ENCODE measurements around the gene CYB561D1. TPM values are rescaled to one million over a fixed set of nuclear protein-coding genes. Genes with fewer than 3 reads are reported as not detected.

CYB561D1 gene
- total RNA-seq, 1 experiment from 2014 or later: 5.7 TPM

DNA sequence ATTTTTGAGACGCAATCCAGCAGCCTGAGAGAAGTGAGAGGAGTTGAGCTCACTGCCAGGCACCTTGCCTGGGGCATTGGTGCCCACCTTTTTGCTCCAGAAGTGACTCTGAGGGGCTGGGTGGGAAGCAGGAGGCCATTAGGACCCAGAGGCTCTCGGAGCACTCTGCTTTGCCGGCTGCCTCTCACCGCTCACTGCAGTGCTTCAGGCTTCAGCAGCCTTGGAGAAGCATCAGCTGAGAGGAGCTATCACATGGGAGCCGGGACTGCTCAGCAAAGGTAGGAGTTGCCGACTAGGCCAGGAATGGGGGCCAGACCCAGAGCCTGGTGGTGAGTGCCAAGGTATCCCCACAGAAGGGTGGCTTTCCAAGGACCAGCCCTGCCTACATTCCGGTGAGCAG is 45.8 kb downstream of the CYB561D1 start, which contains the start of gene GPR61:
Gene GPR61, plus strand, starts transcription at position 197 of the 400 bp plus-strand sequence. CDS start 3,151 bp downstream, outside the sequence.
- ChIA-PET POLR2A (ENCODE audit: low non-redundant PET) (no interaction called here), CTCF (interaction anchor here (0.6 kb wide), 1 partner anchor 239 kb away, joined by 7 read pairs; no protein-coding TSS in a partner anchor)
- BruUV-seq (replicated peaks): no TSS peak
- no peaks in the 10 kb centered on the region for H3K9me3 ChIP-seq (ENCODE audit: low read depth, low read length, poor library complexity, severe bottlenecking)
- DNase-seq (ENCODE audit: low spot score): no peak
- H3K4me1 ChIP-seq (ENCODE audit: insufficient read depth, low read length, poor library complexity, severe bottlenecking): no peaks in the 10 kb centered on the region
- TF ChIP-seq EZH2 (IDR thresholded peaks at IDR 0.05; ENCODE audit: borderline replicate concordance, low read depth, low read length, poor library complexity, severe bottlenecking): no peak
- TF ChIP-seq, protein P1, sequence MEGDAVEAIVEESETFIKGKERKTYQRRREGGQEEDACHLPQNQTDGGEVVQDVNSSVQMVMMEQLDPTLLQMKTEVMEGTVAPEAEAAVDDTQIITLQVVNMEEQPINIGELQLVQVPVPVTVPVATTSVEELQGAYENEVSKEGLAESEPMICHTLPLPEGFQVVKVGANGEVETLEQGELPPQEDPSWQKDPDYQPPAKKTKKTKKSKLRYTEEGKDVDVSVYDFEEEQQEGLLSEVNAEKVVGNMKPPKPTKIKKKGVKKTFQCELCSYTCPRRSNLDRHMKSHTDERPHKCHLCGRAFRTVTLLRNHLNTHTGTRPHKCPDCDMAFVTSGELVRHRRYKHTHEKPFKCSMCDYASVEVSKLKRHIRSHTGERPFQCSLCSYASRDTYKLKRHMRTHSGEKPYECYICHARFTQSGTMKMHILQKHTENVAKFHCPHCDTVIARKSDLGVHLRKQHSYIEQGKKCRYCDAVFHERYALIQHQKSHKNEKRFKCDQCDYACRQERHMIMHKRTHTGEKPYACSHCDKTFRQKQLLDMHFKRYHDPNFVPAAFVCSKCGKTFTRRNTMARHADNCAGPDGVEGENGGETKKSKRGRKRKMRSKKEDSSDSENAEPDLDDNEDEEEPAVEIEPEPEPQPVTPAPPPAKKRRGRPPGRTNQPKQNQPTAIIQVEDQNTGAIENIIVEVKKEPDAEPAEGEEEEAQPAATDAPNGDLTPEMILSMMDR (conservative IDR thresholded peaks at IDR 0.05; ENCODE audit: low read depth, low read length): no peak
- no peaks in the 10 kb centered on the region for H3K36me3 ChIP-seq (ENCODE audit: insufficient read depth, low read length, poor library complexity, severe bottlenecking)
- no peak within 1 kb of the TSS for H3K4me3 ChIP-seq (ENCODE audit: low read depth, low read length, poor library complexity, severe bottlenecking)
- intact Hi-C loops (cut with micrococcal nuclease; ENCODE audit: unreplicated experiment): no loop called here
- H3K27ac ChIP-seq (ENCODE audit: low read depth, low read length, poor library complexity, severe bottlenecking): no peak within 1 kb of the TSS
- no peaks in the 10 kb centered on the region for H3K27me3 ChIP-seq (replicated peaks; ENCODE audit: insufficient read depth, low read depth, low read length, poor library complexity)

DNA sequence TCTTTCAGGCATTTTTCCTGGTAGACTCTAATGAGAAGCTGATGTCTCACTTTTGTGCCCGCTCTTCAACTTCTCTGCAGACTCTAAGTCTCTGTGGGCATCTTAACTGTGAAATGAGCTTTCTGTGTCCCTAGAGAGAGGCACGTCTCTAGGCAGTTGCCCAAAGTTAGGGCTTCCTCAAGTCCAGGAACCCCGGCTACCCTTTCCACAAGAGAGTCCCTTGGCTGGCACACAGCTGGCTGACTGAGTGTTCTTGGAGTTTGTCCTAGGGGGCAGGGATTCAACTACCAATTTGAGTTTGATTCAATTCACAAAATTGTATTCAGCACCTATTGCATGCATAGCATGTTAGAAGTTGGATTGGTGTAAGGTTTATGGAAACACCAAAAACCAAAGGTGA is 47.2 kb downstream of the CYB561D1 start:
- H3K9me3 ChIP-seq (ENCODE audit: low read depth, low read length, poor library complexity, severe bottlenecking): no peaks in the 10 kb centered on the region
- no TSS peak for BruUV-seq (replicated peaks)
- no peak for DNase-seq (ENCODE audit: low spot score)
- H3K36me3 ChIP-seq (ENCODE audit: insufficient read depth, low read length, poor library complexity, severe bottlenecking): no peaks in the 10 kb centered on the region
- intact Hi-C loops (cut with micrococcal nuclease; ENCODE audit: unreplicated experiment): no loop called here
- ChIA-PET CTCF (no interaction called here), POLR2A (ENCODE audit: low non-redundant PET) (no interaction called here)
- H3K4me1 ChIP-seq (ENCODE audit: insufficient read depth, low read length, poor library complexity, severe bottlenecking): no peaks in the 10 kb centered on the region
- H3K4me3 ChIP-seq (ENCODE audit: low read depth, low read length, poor library complexity, severe bottlenecking): no peak overlapping the region
- no peak overlapping the region for H3K27ac ChIP-seq (ENCODE audit: low read depth, low read length, poor library complexity, severe bottlenecking)
- no peak for TF ChIP-seq EZH2 (IDR thresholded peaks at IDR 0.05; ENCODE audit: borderline replicate concordance, low read depth, low read length, poor library complexity, severe bottlenecking)
- TF ChIP-seq, protein P1 (conservative IDR thresholded peaks at IDR 0.05; ENCODE audit: low read depth, low read length): no peak
- no peaks in the 10 kb centered on the region for H3K27me3 ChIP-seq (replicated peaks; ENCODE audit: insufficient read depth, low read depth, low read length, poor library complexity)

DNA sequence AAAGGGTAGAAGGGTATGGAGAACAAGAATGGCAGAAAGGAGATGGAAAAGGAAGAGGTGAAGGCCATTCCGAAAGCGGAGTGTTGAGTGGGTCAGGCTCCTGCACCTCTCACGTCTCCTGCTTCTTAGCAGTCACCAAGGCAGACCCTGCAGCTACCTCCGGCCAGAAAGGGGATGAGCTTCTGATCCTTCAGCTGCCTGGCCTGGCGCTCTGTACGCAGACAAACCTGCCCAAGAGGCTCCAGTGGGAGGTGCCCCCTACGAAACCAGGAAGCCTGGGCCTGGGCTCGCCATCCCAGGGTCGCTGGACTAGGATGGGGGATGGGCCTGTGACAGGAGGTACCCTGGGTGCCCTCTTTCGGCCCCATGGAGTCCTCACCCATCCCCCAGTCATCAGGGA is 48.8 kb downstream of the CYB561D1 start:
- H3K9me3 ChIP-seq (ENCODE audit: low read depth, low read length, poor library complexity, severe bottlenecking): no peaks in the 10 kb centered on the region
- no peak overlapping the region for H3K4me3 ChIP-seq (ENCODE audit: low read depth, low read length, poor library complexity, severe bottlenecking)
- H3K27me3 ChIP-seq (replicated peaks; ENCODE audit: insufficient read depth, low read depth, low read length, poor library complexity): no peaks in the 10 kb centered on the region
- no peaks in the 10 kb centered on the region for H3K36me3 ChIP-seq (ENCODE audit: insufficient read depth, low read length, poor library complexity, severe bottlenecking)
- TF ChIP-seq, protein P1 (conservative IDR thresholded peaks at IDR 0.05; ENCODE audit: low read depth, low read length): no peak
- TF ChIP-seq EZH2 (IDR thresholded peaks at IDR 0.05; ENCODE audit: borderline replicate concordance, low read depth, low read length, poor library complexity, severe bottlenecking): no peak
- BruUV-seq (replicated peaks): no TSS peak
- POLR2A ChIA-PET (ENCODE audit: low non-redundant PET): no interaction called here
- H3K27ac ChIP-seq (ENCODE audit: low read depth, low read length, poor library complexity, severe bottlenecking): no peak overlapping the region
- peaks cover 7% of the 10 kb centered on the region for H3K4me1 ChIP-seq (ENCODE audit: insufficient read depth, low read length, poor library complexity, severe bottlenecking)
- no peak for DNase-seq (ENCODE audit: low spot score)
- intact Hi-C loops (cut with micrococcal nuclease; ENCODE audit: unreplicated experiment): no loop called here
- CTCF ChIA-PET: no interaction called here
